ENCODE data around the gene SUPT6H.
A peak's percentile ranks its signal among the peaks of the same experiment; 100 is the strongest.

The SUPT6H gene

DNA sequence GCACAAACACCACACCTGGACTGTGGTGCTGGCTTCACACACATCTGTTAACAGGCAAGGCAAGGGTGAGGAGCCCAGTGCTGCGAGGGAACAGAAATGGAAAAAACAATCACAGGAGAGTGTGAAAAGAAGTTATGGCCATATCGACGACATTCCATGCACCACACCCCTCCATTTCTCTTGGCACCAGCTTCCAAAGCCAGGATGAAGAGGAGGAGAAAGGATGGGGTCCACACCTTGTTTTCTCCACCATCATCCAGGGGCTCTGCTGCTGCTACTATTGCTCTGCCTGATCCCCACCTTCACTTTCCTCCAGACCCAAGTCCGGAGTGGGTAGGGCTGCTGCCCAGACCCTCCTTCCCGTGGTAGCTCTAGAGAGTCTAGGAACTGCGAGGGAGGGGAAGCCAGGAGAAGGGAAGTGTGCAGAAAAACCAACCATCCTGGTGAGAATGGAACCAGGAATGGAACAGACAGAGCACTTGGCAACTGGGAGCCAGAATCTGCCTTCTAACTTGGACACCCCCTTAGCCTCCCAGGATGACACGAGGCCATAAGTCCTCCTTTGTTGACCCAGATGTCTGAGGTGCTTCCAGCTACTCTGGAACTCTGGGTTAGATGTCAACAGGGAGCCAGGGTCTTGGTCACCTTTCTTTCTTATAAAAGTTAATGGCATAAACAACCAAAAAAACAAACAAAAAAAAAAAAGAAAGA is 50.9 kb downstream of the SUPT6H start:
- no peak overlapping the region for H3K4me3 ChIP-seq (ENCODE audit: control insufficient read depth, low read depth, low read length)
- TF ChIP-seq, protein P1, sequence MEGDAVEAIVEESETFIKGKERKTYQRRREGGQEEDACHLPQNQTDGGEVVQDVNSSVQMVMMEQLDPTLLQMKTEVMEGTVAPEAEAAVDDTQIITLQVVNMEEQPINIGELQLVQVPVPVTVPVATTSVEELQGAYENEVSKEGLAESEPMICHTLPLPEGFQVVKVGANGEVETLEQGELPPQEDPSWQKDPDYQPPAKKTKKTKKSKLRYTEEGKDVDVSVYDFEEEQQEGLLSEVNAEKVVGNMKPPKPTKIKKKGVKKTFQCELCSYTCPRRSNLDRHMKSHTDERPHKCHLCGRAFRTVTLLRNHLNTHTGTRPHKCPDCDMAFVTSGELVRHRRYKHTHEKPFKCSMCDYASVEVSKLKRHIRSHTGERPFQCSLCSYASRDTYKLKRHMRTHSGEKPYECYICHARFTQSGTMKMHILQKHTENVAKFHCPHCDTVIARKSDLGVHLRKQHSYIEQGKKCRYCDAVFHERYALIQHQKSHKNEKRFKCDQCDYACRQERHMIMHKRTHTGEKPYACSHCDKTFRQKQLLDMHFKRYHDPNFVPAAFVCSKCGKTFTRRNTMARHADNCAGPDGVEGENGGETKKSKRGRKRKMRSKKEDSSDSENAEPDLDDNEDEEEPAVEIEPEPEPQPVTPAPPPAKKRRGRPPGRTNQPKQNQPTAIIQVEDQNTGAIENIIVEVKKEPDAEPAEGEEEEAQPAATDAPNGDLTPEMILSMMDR (conservative IDR thresholded peaks at IDR 0.05; ENCODE audit: control insufficient read depth, insufficient read depth, low read depth, low read length), result no peak
- no peak for DNase-seq (ENCODE audit: low read depth)

DNA sequence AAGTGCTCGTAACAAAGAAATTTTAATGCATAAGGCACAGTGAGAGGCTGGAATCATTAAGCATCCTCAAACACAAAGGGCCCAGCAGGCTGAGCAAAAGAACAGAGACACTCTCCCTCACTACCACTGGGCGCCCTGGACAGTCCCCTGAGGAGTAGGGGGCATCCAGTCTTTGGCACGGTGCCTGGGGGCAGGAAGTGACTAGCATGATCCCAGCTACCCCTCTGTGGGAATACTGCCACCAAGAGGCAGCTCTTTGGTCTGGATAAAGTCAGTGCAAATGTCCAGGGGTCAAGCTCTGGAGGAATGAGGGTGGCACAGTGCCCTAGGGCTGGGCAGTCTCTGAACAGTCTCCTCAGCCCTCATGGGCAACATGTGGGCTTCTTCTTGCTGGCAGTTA is 52.3 kb downstream of the SUPT6H start:
- H3K4me3 ChIP-seq (ENCODE audit: control insufficient read depth, low read depth, low read length), result no peak overlapping the region
- no peak for DNase-seq (ENCODE audit: low read depth)
- TF ChIP-seq, protein P1 (conservative IDR thresholded peaks at IDR 0.05; ENCODE audit: control insufficient read depth, insufficient read depth, low read depth, low read length), result no peak

- no peak for DNase-seq (ENCODE audit: low read depth)
- no peak overlapping the region for H3K4me3 ChIP-seq (ENCODE audit: control insufficient read depth, low read depth, low read length)
- TF ChIP-seq, protein P1 (conservative IDR thresholded peaks at IDR 0.05; ENCODE audit: control insufficient read depth, insufficient read depth, low read depth, low read length), result no peak
These were observed 53.2 kb downstream of the SUPT6H start for GRCh38 chr17:28715217-28715616.

DNA sequence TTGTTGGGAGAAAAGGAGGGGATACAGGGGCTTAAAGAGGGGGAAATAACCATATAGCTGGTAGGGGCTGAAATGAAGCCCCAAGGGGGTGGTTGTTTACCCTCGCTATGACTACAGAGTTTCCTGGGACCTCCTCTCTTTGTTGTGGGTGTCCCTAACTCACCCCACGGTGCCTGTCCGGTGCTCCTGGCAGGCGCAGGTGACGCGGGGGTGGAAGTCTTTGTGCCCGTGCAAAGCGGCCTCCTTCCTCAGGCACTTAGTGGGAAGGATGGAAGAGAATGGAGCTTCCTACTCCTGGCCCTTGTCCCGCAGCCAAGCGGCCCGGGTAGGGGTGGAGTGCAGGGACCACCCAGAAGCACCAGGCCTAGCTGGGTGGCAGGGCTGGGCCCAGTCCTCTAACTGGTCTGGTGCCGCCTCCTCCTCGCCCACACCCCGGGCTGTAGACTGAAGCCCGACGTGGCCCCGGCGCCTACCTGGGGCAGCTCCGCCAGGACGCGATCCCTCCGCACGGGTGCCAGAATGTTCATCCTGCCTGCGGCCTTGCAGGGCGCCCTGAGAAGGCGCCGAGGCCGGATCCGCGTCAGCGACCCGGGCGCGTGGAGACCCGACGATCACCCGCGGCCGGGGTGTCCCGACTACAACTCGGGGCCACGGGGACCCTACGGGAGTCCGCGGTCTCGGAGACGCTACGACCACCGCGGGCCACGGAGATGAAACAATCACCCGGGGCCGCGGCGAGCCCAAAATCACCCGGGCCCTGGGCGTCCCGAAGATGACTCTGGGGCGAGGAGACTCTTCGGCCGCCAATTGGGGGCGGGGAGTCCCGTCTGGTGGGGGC is 55.0 kb downstream of the SUPT6H start:
- TF ChIP-seq, protein P1 (conservative IDR thresholded peaks at IDR 0.05; ENCODE audit: control insufficient read depth, insufficient read depth, low read depth, low read length), result no peak
- DNase-seq (ENCODE audit: low read depth), result peak; percentile 38
- peak overlapping the region; percentile 68 for H3K4me3 ChIP-seq (ENCODE audit: control insufficient read depth, low read depth, low read length)

DNA sequence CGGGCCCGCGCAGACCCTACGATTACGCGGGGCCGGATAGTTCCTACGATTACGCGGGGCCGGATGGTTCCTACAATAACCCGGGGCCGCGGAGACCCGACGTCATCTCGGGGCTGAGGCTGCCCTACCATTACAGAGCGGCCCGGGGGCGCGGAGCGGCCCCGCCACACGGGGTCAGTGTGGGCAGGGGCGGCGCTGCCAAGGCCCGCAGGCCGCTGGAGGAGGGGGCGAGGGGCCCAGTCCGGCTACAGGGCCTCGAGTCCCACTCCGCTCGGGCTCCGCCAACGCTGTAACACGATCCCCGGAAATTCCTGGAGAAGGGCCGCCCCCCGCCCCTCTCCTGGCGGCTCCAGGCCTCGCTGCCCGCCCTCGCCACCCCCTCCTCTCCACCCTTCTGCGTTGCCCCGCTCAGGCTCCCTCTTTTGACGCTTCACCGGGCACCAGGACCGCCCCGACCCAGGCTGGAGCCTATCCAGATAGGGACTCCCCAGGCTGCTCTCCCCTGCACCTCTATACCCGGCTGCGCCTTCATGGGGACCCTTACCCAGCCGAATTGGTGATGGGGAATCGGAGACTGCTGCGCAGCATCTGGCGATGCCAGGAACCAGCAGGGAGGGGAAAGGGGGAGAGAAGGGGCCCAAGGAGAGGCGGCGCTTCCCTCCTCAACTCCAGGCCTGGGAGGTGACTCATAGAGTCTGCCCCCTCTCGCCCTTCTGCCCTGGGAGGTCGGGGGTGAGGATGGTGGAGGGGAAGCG is 55.8 kb downstream of the SUPT6H start, which contains the start of gene RAB34:
TSS of gene RAB34 (minus strand) at position 291 of the 755 bp plus-strand sequence. CDS start 602 bp downstream, outside the sequence.
- DNase-seq (ENCODE audit: low read depth), result peak; percentile 85
- peak within 1 kb of the TSS; percentile 68 for H3K4me3 ChIP-seq (ENCODE audit: control insufficient read depth, low read depth, low read length)
- TF ChIP-seq, protein P1 (conservative IDR thresholded peaks at IDR 0.05; ENCODE audit: control insufficient read depth, insufficient read depth, low read depth, low read length), result no peak

DNA sequence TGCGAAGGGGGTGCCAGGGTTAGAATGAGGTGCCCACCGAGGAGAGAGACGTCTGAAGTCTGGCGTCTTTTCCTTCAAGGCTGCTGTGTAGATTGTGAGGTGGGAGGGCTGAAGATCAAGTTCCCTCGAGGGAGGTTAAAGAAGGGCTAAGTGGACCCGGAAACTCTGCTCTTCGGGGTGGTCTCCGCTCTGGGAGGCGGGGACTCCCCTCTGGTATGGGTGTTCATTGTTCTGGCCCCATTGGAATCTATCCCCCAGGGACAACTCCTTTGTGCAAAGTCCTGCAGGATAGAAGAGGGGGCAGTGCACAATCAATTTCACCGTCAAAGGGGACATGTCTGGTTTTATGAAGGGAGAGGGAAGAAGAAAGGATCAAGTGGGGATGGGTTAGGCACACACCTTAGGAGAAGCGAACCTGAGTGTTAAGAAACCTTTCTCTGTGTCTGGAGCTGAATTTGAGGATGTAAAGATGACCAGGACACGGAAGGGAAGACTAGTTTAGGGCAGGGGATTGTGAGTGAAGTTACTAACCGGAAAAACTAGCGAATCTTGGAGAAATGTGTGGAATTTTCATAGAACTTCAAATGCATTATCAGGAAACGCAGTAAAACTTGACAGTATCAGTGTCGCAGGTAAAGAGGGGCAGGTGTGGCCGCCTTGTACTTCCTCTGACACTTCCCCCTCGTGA is 56.5 kb downstream of the SUPT6H start:
- TF ChIP-seq, protein P1 (conservative IDR thresholded peaks at IDR 0.05; ENCODE audit: control insufficient read depth, insufficient read depth, low read depth, low read length), result no peak
- no peak for DNase-seq (ENCODE audit: low read depth)
- peak overlapping the region; percentile 68 for H3K4me3 ChIP-seq (ENCODE audit: control insufficient read depth, low read depth, low read length)

All from fibroblast of mammary gland (primary cell).